ENCODE results near the gene CCZ1B.
"Not testable (repeated sequence)": the region's sequence is repeated elsewhere in the genome, so short reads cannot be mapped to it uniquely, and the experiment has no call there.

DNA sequence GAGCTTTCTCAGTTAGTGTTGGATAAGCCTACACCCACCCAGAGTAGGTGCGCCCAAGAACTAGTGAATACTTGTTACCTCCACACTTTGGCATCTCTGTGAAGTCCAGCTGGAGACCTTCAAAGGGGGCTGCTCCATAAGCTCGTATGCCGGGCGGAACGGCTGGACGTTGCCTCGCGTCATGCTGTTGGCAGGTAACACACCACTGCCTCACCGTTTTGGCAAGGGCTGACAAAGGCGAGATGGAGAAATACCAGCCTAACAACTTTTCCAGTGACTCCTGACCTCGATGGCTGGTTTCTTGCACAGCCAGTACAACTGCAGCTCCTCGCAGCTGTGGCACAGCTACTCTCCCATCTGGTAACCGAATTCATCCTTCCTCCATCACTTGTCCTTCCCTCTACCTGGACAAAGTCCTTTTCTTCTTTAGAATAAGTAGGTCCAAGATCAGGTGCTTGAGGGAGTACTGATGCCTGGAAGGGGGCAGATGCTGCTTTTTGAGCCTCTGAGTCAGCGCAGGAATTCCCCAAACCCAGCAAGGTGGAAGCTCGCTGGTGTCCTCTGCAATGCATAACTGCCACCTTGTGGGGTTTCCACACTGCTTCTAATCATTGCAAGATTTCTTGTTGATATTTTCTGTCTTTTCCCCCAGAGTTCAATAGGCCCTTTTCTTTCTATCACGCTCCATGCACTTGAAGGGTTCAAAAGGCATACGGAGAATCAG is 45.5 kb upstream of the CCZ1B start:
- TF ChIP-seq, protein P1, sequence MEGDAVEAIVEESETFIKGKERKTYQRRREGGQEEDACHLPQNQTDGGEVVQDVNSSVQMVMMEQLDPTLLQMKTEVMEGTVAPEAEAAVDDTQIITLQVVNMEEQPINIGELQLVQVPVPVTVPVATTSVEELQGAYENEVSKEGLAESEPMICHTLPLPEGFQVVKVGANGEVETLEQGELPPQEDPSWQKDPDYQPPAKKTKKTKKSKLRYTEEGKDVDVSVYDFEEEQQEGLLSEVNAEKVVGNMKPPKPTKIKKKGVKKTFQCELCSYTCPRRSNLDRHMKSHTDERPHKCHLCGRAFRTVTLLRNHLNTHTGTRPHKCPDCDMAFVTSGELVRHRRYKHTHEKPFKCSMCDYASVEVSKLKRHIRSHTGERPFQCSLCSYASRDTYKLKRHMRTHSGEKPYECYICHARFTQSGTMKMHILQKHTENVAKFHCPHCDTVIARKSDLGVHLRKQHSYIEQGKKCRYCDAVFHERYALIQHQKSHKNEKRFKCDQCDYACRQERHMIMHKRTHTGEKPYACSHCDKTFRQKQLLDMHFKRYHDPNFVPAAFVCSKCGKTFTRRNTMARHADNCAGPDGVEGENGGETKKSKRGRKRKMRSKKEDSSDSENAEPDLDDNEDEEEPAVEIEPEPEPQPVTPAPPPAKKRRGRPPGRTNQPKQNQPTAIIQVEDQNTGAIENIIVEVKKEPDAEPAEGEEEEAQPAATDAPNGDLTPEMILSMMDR (IDR thresholded peaks at IDR 0.05; ENCODE audit: low read length), result not testable (repeated sequence)
- TF ChIP-seq EZH2 (IDR thresholded peaks at IDR 0.05; ENCODE audit: borderline replicate concordance, low read length), result not testable (repeated sequence)
